ENCODE data around the gene EPHB1.

The EPHB1 gene

DNA sequence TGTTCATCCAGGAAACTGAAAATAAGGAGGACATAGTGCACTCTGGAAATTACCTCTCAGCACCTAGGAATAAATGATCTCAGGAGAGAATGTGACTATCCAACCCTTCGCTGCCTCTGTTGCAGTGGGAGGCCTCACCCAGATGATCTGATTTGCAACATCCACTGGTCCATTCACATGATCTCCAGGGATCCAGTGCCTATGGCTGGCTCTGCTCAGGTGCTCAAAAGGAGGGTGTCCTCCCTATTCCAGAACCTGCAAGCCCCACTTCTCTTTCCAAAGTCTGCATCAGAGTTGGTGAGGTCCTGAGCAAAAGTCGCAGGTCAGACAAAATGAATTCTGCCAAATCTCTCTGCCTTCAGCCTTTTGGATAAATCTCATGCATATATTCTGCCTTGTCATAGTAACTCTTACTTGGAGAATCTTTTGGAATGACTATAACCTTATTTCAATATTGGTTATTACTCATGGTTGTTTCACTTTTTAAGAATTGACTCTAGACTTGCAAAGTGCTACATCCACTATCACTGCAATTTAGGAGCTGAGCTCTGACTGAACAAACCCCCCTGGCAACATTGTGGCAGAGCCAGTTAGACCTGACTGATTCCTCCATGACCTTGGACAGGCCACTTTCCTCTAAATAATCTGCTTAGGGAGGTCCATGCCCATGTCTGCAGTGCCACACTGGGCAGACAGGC, 295.1 kb downstream of the EPHB1 start:
- H3K27ac ChIP-seq = no peak overlapping the region
- in situ Hi-C loops (cut with HindIII; ENCODE audit: low pct_ligation_motif_present, low sequenced_read_pairs) = no loop called here
- TF ChIP-seq, protein P1, sequence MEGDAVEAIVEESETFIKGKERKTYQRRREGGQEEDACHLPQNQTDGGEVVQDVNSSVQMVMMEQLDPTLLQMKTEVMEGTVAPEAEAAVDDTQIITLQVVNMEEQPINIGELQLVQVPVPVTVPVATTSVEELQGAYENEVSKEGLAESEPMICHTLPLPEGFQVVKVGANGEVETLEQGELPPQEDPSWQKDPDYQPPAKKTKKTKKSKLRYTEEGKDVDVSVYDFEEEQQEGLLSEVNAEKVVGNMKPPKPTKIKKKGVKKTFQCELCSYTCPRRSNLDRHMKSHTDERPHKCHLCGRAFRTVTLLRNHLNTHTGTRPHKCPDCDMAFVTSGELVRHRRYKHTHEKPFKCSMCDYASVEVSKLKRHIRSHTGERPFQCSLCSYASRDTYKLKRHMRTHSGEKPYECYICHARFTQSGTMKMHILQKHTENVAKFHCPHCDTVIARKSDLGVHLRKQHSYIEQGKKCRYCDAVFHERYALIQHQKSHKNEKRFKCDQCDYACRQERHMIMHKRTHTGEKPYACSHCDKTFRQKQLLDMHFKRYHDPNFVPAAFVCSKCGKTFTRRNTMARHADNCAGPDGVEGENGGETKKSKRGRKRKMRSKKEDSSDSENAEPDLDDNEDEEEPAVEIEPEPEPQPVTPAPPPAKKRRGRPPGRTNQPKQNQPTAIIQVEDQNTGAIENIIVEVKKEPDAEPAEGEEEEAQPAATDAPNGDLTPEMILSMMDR (IDR thresholded peaks at IDR 0.05; ENCODE audit: low read depth, low read length, missing control alignments) = no peak
- H3K4me3 ChIP-seq (ENCODE audit: low read depth, low read length) = no peak overlapping the region
- H3K36me3 ChIP-seq (replicated peaks) = no peaks in the 10 kb centered on the region
- H3K27me3 ChIP-seq (replicated peaks) = no peaks in the 10 kb centered on the region
- DNase-seq = no peak

DNA sequence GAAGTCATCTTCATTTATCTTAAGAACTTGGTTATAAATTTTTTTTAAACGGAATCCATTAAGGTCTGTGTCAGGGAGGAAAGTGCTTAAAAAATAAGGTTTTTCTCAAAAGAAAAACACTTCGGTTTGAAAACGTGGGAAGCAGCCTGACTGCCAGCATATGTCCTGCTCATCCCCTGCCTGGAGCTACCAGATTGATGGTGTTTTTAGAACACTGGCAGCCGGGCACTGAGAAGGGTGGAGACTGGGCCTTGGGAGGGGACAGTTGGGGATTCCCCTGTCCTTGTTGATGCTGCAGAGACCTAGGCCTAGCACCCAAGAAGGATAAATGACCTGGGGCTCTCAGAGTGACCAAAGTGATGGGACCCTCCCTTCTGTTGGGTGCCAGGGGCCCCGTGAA, 296.9 kb downstream of the EPHB1 start:
- no peaks in the 10 kb centered on the region for H3K36me3 ChIP-seq (replicated peaks)
- in situ Hi-C loops (cut with HindIII; ENCODE audit: low pct_ligation_motif_present, low sequenced_read_pairs) = no loop called here
- H3K4me3 ChIP-seq (ENCODE audit: low read depth, low read length) = no peak overlapping the region
- DNase-seq = no peak
- TF ChIP-seq, protein P1 (IDR thresholded peaks at IDR 0.05; ENCODE audit: low read depth, low read length, missing control alignments) = no peak
- H3K27ac ChIP-seq = no peak overlapping the region
- H3K27me3 ChIP-seq (replicated peaks) = no peaks in the 10 kb centered on the region

DNA sequence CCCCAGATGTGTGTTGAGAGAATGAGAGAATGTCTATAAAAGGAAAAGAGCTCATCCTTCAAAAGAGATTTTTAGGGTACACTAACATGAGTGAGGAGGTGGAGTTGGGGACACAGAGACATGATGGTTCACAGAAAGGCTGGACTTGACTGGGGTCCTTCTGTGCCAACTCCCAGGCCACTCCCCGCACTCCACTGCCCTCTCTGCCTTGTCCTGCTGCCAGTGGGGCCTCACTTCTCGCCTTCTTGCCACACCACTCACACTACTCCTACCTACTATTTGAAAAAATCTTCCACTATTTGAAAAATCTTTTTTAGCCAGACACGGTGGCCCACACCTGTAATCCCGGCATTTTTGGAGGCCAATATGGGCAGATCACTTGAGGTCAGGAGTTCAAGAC, 298.1 kb downstream of the EPHB1 start:
- Histone ChIP-seq H3K27ac (no peak overlapping the region), H3K27me3 (replicated peaks) (no peaks in the 10 kb centered on the region), H3K36me3 (replicated peaks) (no peaks in the 10 kb centered on the region), H3K4me3 (ENCODE audit: low read depth, low read length) (no peak overlapping the region)
- TF ChIP-seq, protein P1 (IDR thresholded peaks at IDR 0.05; ENCODE audit: low read depth, low read length, missing control alignments) = no peak
- DNase-seq = no peak
- in situ Hi-C loops (cut with HindIII; ENCODE audit: low pct_ligation_motif_present, low sequenced_read_pairs) = no loop called here

DNA sequence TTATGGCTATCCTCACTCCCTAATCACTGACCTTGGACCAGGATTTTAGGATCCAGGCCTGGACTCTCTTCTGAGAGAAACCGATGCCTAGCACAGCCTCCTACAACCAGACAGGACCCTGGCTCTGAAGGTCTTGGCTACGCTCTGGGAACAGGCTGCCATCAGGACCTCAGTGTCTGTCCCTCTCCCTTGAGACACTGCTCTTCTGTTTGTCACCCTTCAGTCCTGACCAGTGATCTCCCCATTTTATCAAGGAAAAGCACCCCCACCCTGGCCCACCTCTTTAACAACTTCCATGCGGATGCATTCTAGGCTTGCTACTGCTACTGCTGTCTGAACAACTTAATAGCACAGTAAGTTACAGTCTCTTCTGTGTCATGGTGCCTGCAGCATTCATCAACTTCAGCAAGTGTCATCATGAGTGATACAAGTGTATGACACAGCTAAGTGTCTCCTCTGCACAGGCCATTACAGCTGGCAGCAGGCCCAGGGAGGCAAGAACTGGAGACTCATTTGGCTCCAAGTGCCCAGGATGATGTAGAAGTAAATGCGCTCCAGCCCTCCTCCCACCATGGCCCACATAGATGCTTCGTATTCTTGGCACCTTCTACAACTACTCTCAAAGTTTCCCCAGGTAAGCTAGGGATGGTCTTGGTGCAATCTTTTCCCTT, 302.4 kb downstream of the EPHB1 start:
- in situ Hi-C loops (cut with HindIII; ENCODE audit: low pct_ligation_motif_present, low sequenced_read_pairs) = no loop called here
- Histone ChIP-seq H3K27me3 (replicated peaks) (no peaks in the 10 kb centered on the region), H3K36me3 (replicated peaks) (no peaks in the 10 kb centered on the region), H3K27ac (no peak overlapping the region), H3K4me3 (ENCODE audit: low read depth, low read length) (no peak overlapping the region)
- DNase-seq = no peak
- TF ChIP-seq, protein P1 (IDR thresholded peaks at IDR 0.05; ENCODE audit: low read depth, low read length, missing control alignments) = no peak

DNA sequence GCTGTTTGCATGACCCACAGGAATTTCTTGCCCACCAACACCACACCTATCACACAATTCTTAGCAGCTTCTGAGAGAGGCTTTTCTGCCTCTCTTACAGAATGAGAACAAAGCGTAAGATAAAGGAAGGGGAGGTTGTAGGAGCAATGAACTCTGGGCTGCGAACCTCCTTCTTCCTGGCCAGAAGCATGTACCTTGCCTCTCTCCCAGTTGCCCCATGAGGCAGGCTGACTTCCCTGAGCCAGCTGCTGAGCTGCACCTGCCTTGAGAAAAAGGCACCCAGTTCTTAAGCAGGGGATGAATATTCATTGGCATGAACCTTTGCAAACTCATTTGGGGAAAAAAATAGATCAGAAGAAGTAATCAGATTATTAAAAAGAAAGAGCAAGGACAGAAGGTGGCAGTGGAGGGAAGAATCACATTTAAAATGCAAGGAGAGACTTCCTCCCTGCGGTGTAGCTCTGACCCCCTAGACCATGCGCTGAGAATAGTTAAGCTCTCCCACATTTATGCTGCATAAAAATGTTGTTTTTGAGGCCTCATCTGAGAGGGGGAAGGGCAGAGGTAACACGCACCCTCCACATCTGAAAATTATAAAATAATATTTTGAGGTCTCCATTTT, 304.8 kb downstream of the EPHB1 start:
- H3K36me3 ChIP-seq (replicated peaks) = no peaks in the 10 kb centered on the region
- DNase-seq = no peak
- TF ChIP-seq, protein P1 (IDR thresholded peaks at IDR 0.05; ENCODE audit: low read depth, low read length, missing control alignments) = no peak
- no peak overlapping the region for H3K27ac ChIP-seq
- in situ Hi-C loops (cut with HindIII; ENCODE audit: low pct_ligation_motif_present, low sequenced_read_pairs) = no loop called here
- no peak overlapping the region for H3K4me3 ChIP-seq (ENCODE audit: low read depth, low read length)
- no peaks in the 10 kb centered on the region for H3K27me3 ChIP-seq (replicated peaks)

Measured in brain microvascular endothelial cell (primary cell).